ENCODE data around the gene C1orf50. TPM values are rescaled to one million over a fixed set of nuclear protein-coding genes. Genes with fewer than 3 reads are reported as not detected.

Gene C1orf50
- total and polyA plus RNA-seq, 2 experiments from 2014 or later: 2.7 to 8.1 TPM

DNA sequence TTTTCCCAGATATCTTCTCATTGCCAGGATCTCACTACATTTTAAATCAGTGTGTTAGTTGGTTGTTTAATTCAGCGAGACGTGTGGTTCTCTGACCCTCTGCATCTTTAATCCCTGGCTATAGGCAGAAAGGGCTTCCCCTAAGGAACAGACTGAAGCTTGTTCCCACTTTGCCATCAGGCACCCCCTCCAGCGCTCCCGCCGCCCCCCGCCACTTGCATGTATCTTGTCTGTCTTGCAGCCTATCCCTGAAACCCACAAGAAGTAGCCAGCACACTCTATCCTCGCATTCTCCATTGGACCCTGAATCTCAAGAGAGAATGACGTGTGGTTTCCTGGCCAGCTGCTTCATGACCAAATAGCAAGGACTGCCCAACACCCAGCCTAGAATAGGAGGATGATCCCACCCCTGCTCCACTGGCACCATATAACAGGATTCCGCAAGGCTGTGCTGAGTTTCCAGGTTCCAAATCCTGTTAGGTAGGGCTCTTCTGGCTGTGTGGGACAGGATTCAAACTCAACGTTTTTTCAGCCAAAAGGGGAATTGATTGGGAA is 34.8 kb upstream of the C1orf50 start:
- no peak for DNase-seq
- Histone ChIP-seq H3K4me1 (ENCODE audit: insufficient read depth) (no peaks in the 10 kb centered on the region), H4K20me1 (ENCODE audit: insufficient read depth) (no peaks in the 10 kb centered on the region), H3K4me2 (ENCODE audit: unreplicated experiment) (no peak overlapping the region), H3K9me3 (ENCODE audit: low read depth) (no peaks in the 10 kb centered on the region), H3K9ac (no peak overlapping the region), H3K79me2 (ENCODE audit: insufficient read depth) (no peaks in the 10 kb centered on the region), H3K27ac (no peak overlapping the region), H3K27me3 (replicated peaks; ENCODE audit: insufficient read depth) (no peaks in the 10 kb centered on the region), H3K9me2 (ENCODE audit: insufficient read depth) (no peaks in the 10 kb centered on the region), H2AFZ (no peak overlapping the region), H3K36me3 (ENCODE audit: low read depth) (no peaks in the 10 kb centered on the region), H3K4me3 (no peak overlapping the region), H3F3A (ENCODE audit: insufficient read depth) (no peaks in the 10 kb centered on the region)
- TF ChIP-seq EZH2 (IDR thresholded peaks at IDR 0.05; ENCODE audit: insufficient read depth, poor library complexity, severe bottlenecking) (no peak), EZH2phosphoT487 (IDR thresholded peaks at IDR 0.05; ENCODE audit: insufficient read depth, low read depth) (no peak)
- WGBS, 2 experiments (ENCODE audit: low coverage in 1 of 2, low lambda C conversion rate in 2 of 2, missing lambda C conversion rate in 2 of 2): 72 to 77% methylated on average over 10 of the region's 10 CpGs
- in situ Hi-C loops (cut with MboI): no loop called here

DNA sequence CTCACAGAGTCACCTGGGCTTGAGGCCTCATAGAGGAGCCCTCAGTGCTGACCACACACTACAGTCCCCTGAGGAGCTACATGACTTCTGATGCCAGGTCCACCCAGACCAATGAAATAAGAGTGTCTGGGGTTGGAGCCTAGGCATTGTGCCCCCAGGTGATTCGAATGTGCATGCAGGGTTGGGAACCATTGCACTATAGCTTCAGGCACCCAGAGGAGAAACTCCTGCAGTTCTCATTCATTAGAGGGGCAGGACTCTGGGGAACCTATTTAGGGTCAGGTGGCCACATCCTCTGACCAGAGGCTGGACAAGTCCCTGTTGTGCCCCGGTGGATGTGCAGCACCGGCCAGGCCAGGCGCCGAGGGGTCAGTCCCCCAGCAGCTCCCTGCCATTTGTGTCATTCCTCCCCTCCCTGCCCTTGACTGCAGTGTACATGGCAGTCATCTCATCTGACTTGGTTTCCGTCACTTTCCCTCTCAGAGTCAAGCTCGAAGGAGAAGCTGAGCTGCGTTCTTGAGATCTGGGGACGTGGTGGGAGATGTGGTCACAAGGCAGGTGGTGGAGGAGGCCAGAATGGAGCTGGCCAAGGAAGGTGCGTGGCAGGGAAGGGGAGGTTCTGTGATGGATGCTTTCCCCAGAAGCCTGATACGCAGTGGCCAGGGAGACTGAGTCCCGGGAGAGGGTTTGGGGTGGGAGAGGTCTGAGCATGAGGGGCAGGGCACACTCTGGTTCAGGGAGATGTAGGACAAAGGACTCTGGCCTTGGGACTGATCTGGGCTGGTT is 33.4 kb upstream of the C1orf50 start:
- in situ Hi-C loops (cut with MboI): no loop called here
- 83 to 89% methylated on average over 12 of the region's 12 CpGs for WGBS, 2 experiments (ENCODE audit: low coverage in 1 of 2, low lambda C conversion rate in 2 of 2, missing lambda C conversion rate in 2 of 2)
- no peak overlapping the region for H3K27ac ChIP-seq

DNA sequence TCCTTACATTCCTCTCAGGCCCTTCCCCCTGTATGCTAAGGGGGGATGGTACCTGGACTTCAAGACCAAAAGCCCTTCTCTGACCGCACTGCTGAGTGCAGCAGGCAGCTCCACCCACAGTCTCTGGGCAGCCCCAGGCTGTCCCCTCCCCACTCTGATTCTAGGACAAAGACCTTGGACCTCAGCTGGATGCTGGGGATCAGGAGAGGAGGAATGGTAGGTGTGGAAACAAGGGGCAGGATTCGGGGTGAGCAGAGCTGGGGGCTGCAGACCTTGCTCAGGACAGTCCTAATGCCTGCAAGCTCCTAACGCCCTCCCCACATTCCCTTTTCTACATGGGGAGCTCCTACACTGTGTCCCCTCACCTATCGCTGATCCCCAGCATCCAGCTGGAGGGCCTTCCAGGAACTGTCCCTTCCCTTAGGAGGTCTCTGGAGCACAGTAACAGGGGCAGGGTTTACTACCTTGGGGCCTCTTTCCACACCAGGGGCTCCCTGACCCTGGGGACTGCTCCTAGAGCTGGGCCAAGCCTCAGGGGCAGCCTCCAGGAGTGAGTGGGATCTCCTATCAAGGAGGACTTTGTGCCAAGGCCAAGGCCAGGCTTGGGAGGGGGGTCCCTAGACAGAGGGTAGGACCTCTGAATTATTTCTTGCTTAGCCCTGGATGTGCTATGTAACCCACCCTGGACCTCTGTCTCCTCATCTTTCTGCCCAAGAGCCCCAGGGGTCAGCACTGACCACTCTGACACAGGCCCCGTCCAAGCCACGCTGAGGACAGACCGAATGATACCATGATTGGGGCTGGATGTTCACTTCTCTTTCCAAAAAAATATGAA is 32.6 kb upstream of the C1orf50 start:
- Histone ChIP-seq H3K4me1 (ENCODE audit: insufficient read depth) (no peaks in the 10 kb centered on the region), H3K79me2 (ENCODE audit: insufficient read depth) (no peaks in the 10 kb centered on the region), H2AFZ (no peak overlapping the region), H3K9me2 (ENCODE audit: insufficient read depth) (no peaks in the 10 kb centered on the region), H3K4me3 (no peak overlapping the region), H3K27ac (no peak overlapping the region), H3K9me3 (ENCODE audit: low read depth) (no peaks in the 10 kb centered on the region), H3K36me3 (ENCODE audit: low read depth) (no peaks in the 10 kb centered on the region), H3K4me2 (ENCODE audit: unreplicated experiment) (no peak overlapping the region), H3K9ac (no peak overlapping the region), H3F3A (ENCODE audit: insufficient read depth) (no peaks in the 10 kb centered on the region), H3K27me3 (replicated peaks; ENCODE audit: insufficient read depth) (no peaks in the 10 kb centered on the region), H4K20me1 (ENCODE audit: insufficient read depth) (no peaks in the 10 kb centered on the region)
- WGBS, 2 experiments (ENCODE audit: low coverage in 1 of 2, low lambda C conversion rate in 2 of 2, missing lambda C conversion rate in 2 of 2): 82% methylated on average over 7 of the region's 7 CpGs
- no peak for TF ChIP-seq EZH2phosphoT487 (IDR thresholded peaks at IDR 0.05; ENCODE audit: insufficient read depth, low read depth)
- no peak for TF ChIP-seq EZH2 (IDR thresholded peaks at IDR 0.05; ENCODE audit: insufficient read depth, poor library complexity, severe bottlenecking)
- in situ Hi-C loops (cut with MboI): no loop called here
- DNase-seq: no peak

More for the DNA sequence above, 33.4 kb upstream of the C1orf50 start:
- Histone ChIP-seq H3K4me3 (no peak overlapping the region), H3K4me2 (ENCODE audit: unreplicated experiment) (no peak overlapping the region), H3K9me3 (ENCODE audit: low read depth) (no peaks in the 10 kb centered on the region), H3F3A (ENCODE audit: insufficient read depth) (no peaks in the 10 kb centered on the region), H3K27me3 (replicated peaks; ENCODE audit: insufficient read depth) (no peaks in the 10 kb centered on the region), H3K9ac (no peak overlapping the region), H3K9me2 (ENCODE audit: insufficient read depth) (no peaks in the 10 kb centered on the region), H3K4me1 (ENCODE audit: insufficient read depth) (no peaks in the 10 kb centered on the region), H2AFZ (no peak overlapping the region), H4K20me1 (ENCODE audit: insufficient read depth) (no peaks in the 10 kb centered on the region), H3K36me3 (ENCODE audit: low read depth) (no peaks in the 10 kb centered on the region), H3K79me2 (ENCODE audit: insufficient read depth) (no peaks in the 10 kb centered on the region)
- no peak for DNase-seq
- TF ChIP-seq EZH2phosphoT487 (IDR thresholded peaks at IDR 0.05; ENCODE audit: insufficient read depth, low read depth) (no peak), EZH2 (IDR thresholded peaks at IDR 0.05; ENCODE audit: insufficient read depth, poor library complexity, severe bottlenecking) (no peak)

DNA sequence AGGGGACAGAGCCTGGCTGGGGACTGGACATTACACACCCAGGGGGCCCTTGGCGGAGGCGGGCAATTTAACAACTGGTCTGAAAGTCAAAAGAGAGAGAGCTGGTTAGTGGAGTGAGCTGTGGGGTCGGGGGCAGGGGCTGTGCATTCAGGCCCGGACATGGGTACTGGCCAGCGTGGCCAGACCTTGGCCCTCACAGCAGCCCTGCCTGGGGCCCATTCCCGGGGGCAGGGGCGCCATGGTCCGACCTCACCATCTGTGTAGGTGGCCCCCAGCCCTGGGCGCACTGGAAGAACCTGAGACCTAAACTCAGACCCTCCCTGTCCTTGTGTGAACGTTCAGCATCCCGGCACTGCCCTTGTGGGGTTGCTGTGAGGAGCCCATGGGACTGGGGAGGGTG is 32.0 kb upstream of the C1orf50 start:
- Histone ChIP-seq H3K36me3 (ENCODE audit: low read depth) (no peaks in the 10 kb centered on the region), H3K9ac (no peak overlapping the region), H3K27ac (no peak overlapping the region), H2AFZ (no peak overlapping the region), H3K27me3 (replicated peaks; ENCODE audit: insufficient read depth) (no peaks in the 10 kb centered on the region), H3K4me3 (no peak overlapping the region), H3F3A (ENCODE audit: insufficient read depth) (no peaks in the 10 kb centered on the region), H3K9me2 (ENCODE audit: insufficient read depth) (no peaks in the 10 kb centered on the region), H4K20me1 (ENCODE audit: insufficient read depth) (no peaks in the 10 kb centered on the region), H3K9me3 (ENCODE audit: low read depth) (no peaks in the 10 kb centered on the region), H3K4me1 (ENCODE audit: insufficient read depth) (no peaks in the 10 kb centered on the region), H3K79me2 (ENCODE audit: insufficient read depth) (no peaks in the 10 kb centered on the region), H3K4me2 (ENCODE audit: unreplicated experiment) (no peak overlapping the region)
- 77 to 80% methylated on average over 11 of the region's 11 CpGs for WGBS, 2 experiments (ENCODE audit: low coverage in 1 of 2, low lambda C conversion rate in 2 of 2, missing lambda C conversion rate in 2 of 2)
- in situ Hi-C loops (cut with MboI): no loop called here
- no peak for TF ChIP-seq EZH2 (IDR thresholded peaks at IDR 0.05; ENCODE audit: insufficient read depth, poor library complexity, severe bottlenecking)
- TF ChIP-seq EZH2phosphoT487 (IDR thresholded peaks at IDR 0.05; ENCODE audit: insufficient read depth, low read depth): no peak
- no peak for DNase-seq
